Nephron progenitor cell (in vitro differentiated cells): ENCODE data around the gene TLX2.
"Not testable (repeated sequence)": the region's sequence is repeated elsewhere in the genome, so short reads cannot be mapped to it uniquely, and the experiment has no call there.

Experiments
- DNase-seq: peaks from one replicate; pipeline ENCODE4 v3.0.0; 2021
- H3K27ac Mint-ChIP-seq: 2 replicates; pipeline ENCODE4 v1.8.0; 2021; ENCODE audit warnings: mild to moderate bottlenecking, moderate library complexity, mixed read lengths
- H3K27me3 Mint-ChIP-seq: 2 replicates; pipeline ENCODE4 v1.8.0; 2021; ENCODE audit warnings: mild to moderate bottlenecking, low read depth, mixed read lengths; ENCODE audit not compliant: poor library complexity
- H3K36me3 Mint-ChIP-seq: 2 replicates; pipeline ENCODE4 v1.8.0; 2021; ENCODE audit warnings: low read depth, mixed read lengths
- H3K4me1 Mint-ChIP-seq: 2 replicates; pipeline ENCODE4 v1.8.0; 2021; ENCODE audit warnings: mixed read lengths
- H3K4me3 Mint-ChIP-seq: 2 replicates; pipeline ENCODE4 v1.8.0; 2021; ENCODE audit warnings: mild to moderate bottlenecking, moderate library complexity, mixed read lengths
- H3K9me3 Mint-ChIP-seq: 2 replicates; pipeline ENCODE4 v1.8.0; 2021; ENCODE audit warnings: mild to moderate bottlenecking, moderate library complexity, mixed read lengths
- CTCF ChIP-seq: fragments of 200-600 bp; sonication (generic); IDR thresholded peaks from 2 replicates; pipeline ENCODE4 v1.5.0; 2021; ENCODE audit warnings: antibody characterized with exemption

TLX2 gene

GRCh38 chr2:74514368-74515270 is at the start of gene TLX2:
TSS of gene TLX2 (plus strand) at chr2:74514450. CDS start at chr2:74514807, 357 bp downstream.
- H3K9me3 Mint-ChIP-seq: peaks cover 14% of the 10 kb centered on the region
- no peak for TF ChIP-seq CTCF
- H3K4me3 Mint-ChIP-seq: peak within 1 kb of the TSS; percentile 51
- H3K27ac Mint-ChIP-seq: no peak within 1 kb of the TSS
- peaks cover 15% of the 10 kb centered on the region for H3K4me1 Mint-ChIP-seq
- H3K27me3 Mint-ChIP-seq: peaks cover 100% of the 10 kb centered on the region
- no peaks in the 10 kb centered on the region for H3K36me3 Mint-ChIP-seq
- DNase-seq: peak; percentile 44

- H3K27me3 Mint-ChIP-seq, DNase-seq, H3K9me3 Mint-ChIP-seq: not testable (repeated sequence)
- Mint-ChIP-seq H3K27ac (peak overlapping the region; percentile 55), H3K4me3 (peak overlapping the region; percentile 78), H3K4me1 (peaks cover 36% of the 10 kb centered on the region), H3K36me3 (peaks cover 25% of the 10 kb centered on the region)
Observed at GRCh38 chr2:74470742-74471141, 43.5 kb upstream of the TLX2 start.

- DNase-seq: no peak
- Mint-ChIP-seq H3K27ac (peak overlapping the region; percentile 100), H3K4me1 (peaks cover 31% of the 10 kb centered on the region), H3K9me3 (no peaks in the 10 kb centered on the region), H3K4me3 (peak overlapping the region; percentile 96), H3K36me3 (peaks cover 28% of the 10 kb centered on the region), H3K27me3 (peaks cover 5% of the 10 kb centered on the region)
- no peak for TF ChIP-seq CTCF
Observed at GRCh38 chr2:74471332-74472065, 42.8 kb upstream of the TLX2 start.

- Mint-ChIP-seq H3K4me3 (peak within 1 kb of the TSS; percentile 96), H3K4me1 (peaks cover 31% of the 10 kb centered on the region), H3K27ac (peak within 1 kb of the TSS; percentile 100), H3K27me3 (peaks cover 5% of the 10 kb centered on the region), H3K9me3 (no peaks in the 10 kb centered on the region), H3K36me3 (peaks cover 29% of the 10 kb centered on the region)
- peak; percentile 95 for DNase-seq
- TF ChIP-seq CTCF: no peak
Observed at GRCh38 chr2:74472086-74472944, 41.9 kb upstream of the TLX2 start, which contains the start of gene MRPL53. TSS of gene MRPL53 (minus strand) at chr2:74472680. CDS start at chr2:74472660, 20 bp downstream.

- Mint-ChIP-seq H3K4me3 (peak overlapping the region; percentile 96), H3K9me3 (no peaks in the 10 kb centered on the region), H3K4me1 (peaks cover 31% of the 10 kb centered on the region), H3K27me3 (peaks cover 7% of the 10 kb centered on the region), H3K27ac (peak overlapping the region; percentile 100), H3K36me3 (peaks cover 32% of the 10 kb centered on the region)
- no peak for TF ChIP-seq CTCF
- DNase-seq: no peak
Observed at GRCh38 chr2:74472945-74473258, 41.3 kb upstream of the TLX2 start.
